ENCODE data around the gene DMC1. TPM values are rescaled to one million over a fixed set of nuclear protein-coding genes. Genes with fewer than 3 reads are reported as not detected.
A peak's percentile ranks its signal among the peaks of the same experiment; 100 is the strongest.

DMC1 gene
- total RNA-seq, 2 donors from 2014 or later = 4.2 to 6.8 TPM

- Histone ChIP-seq H3K4me3 (ENCODE audit: low read length) (no peak overlapping the region), H3K9me3 (ENCODE audit: control insufficient read depth, low read length) (no peaks in the 10 kb centered on the region), H3K27me3 (ENCODE audit: control insufficient read depth, insufficient read depth, low read length, poor library complexity, severe bottlenecking) (no peaks in the 10 kb centered on the region), H3K9ac (ENCODE audit: extremely low read depth, low read length, poor library complexity, severe bottlenecking) (no peak overlapping the region), H3K36me3 (ENCODE audit: control insufficient read depth, insufficient read depth, low read length) (peaks cover 100% of the 10 kb centered on the region), H3K27ac (ENCODE audit: low read depth, low read length) (no peak overlapping the region), H3K4me1 (ENCODE audit: control insufficient read depth, insufficient read depth, low read length) (peaks cover 4% of the 10 kb centered on the region)
- WGBS, 2 experiments (ENCODE audit: insufficient coverage in 1 of 2, insufficient read length in 1 of 2) = 93 to 97% methylated on average over 11 to 12 of the region's 12 CpGs
- no peak overlapping the region for H3K27ac Mint-ChIP-seq
- peaks cover 90% of the 10 kb centered on the region for H3K36me3 Mint-ChIP-seq (ENCODE audit: low read depth)
- no peak for DNase-seq
- H3K27me3 Mint-ChIP-seq (ENCODE audit: insufficient read depth) = no peaks in the 10 kb centered on the region
- peak; percentile 55 for TF ChIP-seq CTCF (conservative IDR thresholded peaks at IDR 0.05)
- H3K4me3 Mint-ChIP-seq = no peak overlapping the region
- peaks cover 8% of the 10 kb centered on the region for H3K4me1 Mint-ChIP-seq
- H3K9me3 Mint-ChIP-seq = no peaks in the 10 kb centered on the region
Observed at GRCh38 chr22:38494939-38495338, 75.0 kb downstream of the DMC1 start.

- no peak overlapping the region for H3K27ac Mint-ChIP-seq
- peaks cover 90% of the 10 kb centered on the region for H3K36me3 Mint-ChIP-seq (ENCODE audit: low read depth)
- Histone ChIP-seq H3K4me1 (ENCODE audit: control insufficient read depth, insufficient read depth, low read length) (peaks cover 5% of the 10 kb centered on the region), H3K36me3 (ENCODE audit: control insufficient read depth, insufficient read depth, low read length) (peaks cover 100% of the 10 kb centered on the region), H3K9me3 (ENCODE audit: control insufficient read depth, low read length) (no peaks in the 10 kb centered on the region), H3K27ac (ENCODE audit: low read depth, low read length) (no peak overlapping the region), H3K4me3 (ENCODE audit: low read length) (no peak overlapping the region), H3K27me3 (ENCODE audit: control insufficient read depth, insufficient read depth, low read length, poor library complexity, severe bottlenecking) (no peaks in the 10 kb centered on the region), H3K9ac (ENCODE audit: extremely low read depth, low read length, poor library complexity, severe bottlenecking) (no peak overlapping the region)
- no peak overlapping the region for H3K4me3 Mint-ChIP-seq
- H3K9me3 Mint-ChIP-seq = no peaks in the 10 kb centered on the region
- no peak for DNase-seq
- 100% methylated on average over 2 of the region's 2 CpGs for WGBS, 2 experiments (ENCODE audit: insufficient coverage in 1 of 2, insufficient read length in 1 of 2)
- H3K27me3 Mint-ChIP-seq (ENCODE audit: insufficient read depth) = no peaks in the 10 kb centered on the region
- TF ChIP-seq CTCF (conservative IDR thresholded peaks at IDR 0.05) = no peak
- H3K4me1 Mint-ChIP-seq = peaks cover 12% of the 10 kb centered on the region
Observed at GRCh38 chr22:38494498-38494897, 75.5 kb downstream of the DMC1 start.

- Mint-ChIP-seq H3K36me3 (ENCODE audit: low read depth) (peaks cover 86% of the 10 kb centered on the region), H3K9me3 (no peaks in the 10 kb centered on the region), H3K4me3 (no peak overlapping the region), H3K27me3 (ENCODE audit: insufficient read depth) (no peaks in the 10 kb centered on the region), H3K4me1 (peaks cover 12% of the 10 kb centered on the region), H3K27ac (no peak overlapping the region)
- no peaks in the 10 kb centered on the region for H3K27me3 ChIP-seq (ENCODE audit: control insufficient read depth, insufficient read depth, low read length, poor library complexity, severe bottlenecking)
- H3K9me3 ChIP-seq (ENCODE audit: control insufficient read depth, low read length) = no peaks in the 10 kb centered on the region
- DNase-seq = no peak
- no peak overlapping the region for H3K27ac ChIP-seq (ENCODE audit: low read depth, low read length)
- TF ChIP-seq CTCF (conservative IDR thresholded peaks at IDR 0.05) = no peak
- H3K36me3 ChIP-seq (ENCODE audit: control insufficient read depth, insufficient read depth, low read length) = peaks cover 96% of the 10 kb centered on the region
- H3K4me1 ChIP-seq (ENCODE audit: control insufficient read depth, insufficient read depth, low read length) = peaks cover 5% of the 10 kb centered on the region
- no peak overlapping the region for H3K4me3 ChIP-seq (ENCODE audit: low read length)
- H3K9ac ChIP-seq (ENCODE audit: extremely low read depth, low read length, poor library complexity, severe bottlenecking) = no peak overlapping the region
- 94 to 97% methylated on average over 3 to 4 of the region's 5 CpGs for WGBS, 2 experiments (ENCODE audit: insufficient coverage in 1 of 2, insufficient read length in 1 of 2)
Observed at GRCh38 chr22:38491707-38492348, 78.2 kb downstream of the DMC1 start.
